Stimulated activated CD4-positive, alpha-beta T cell treated with anti-CD3 and anti-CD28 coated beads, TNF-alpha, amount 100 ng/mL, for 1 hour (primary cell): Measurements from ENCODE around the gene LARGE1.

Source experiments
- DNase-seq, 3 donors: peaks; one replicate each; pipeline ENCODE4 v3.0.0-alpha.2; 2020; ENCODE audit warnings: low read depth in 3 of 3, low spot score in 1 of 3

Gene LARGE1

DNA sequence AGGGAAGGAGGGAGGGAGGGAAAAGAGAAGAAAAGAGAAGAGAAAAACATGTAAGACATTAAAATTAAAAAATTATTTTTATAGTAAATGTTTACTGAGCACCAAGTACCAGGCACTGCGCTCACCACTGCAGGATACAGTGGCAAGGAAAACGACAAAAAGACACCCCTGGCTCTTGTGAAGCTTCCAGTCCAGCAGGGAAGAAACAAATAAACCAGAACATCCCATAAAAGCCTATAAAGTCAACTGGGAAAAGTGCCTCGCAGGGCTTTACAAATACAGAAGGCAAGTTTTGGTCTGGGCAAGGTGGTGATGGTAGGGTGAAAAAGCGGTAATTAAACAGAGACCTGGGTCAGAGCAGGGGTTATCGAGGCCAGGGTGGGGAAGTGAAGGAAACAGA is 33.6 kb downstream of the LARGE1 start:
- DNase-seq, result no peak

DNA sequence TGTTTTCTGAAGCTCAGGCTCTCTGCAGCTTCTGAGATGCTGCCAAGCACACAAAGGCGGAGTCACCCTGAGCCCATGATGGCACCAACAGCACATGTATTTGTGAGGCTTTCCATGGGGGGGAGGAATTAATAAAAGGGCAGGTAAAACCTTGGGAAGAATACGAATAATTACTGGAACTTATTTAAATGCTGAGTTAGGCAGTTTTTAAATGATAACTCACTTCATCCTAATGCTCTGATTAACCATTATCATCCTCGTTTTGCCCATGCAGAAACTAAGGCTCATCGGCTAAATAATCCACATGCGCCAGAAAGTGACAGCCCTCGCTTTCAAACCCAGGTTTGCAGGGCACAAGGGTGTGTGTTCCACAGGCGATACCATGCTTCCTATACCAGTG is 35.4 kb downstream of the LARGE1 start:
- no peak for DNase-seq

DNA sequence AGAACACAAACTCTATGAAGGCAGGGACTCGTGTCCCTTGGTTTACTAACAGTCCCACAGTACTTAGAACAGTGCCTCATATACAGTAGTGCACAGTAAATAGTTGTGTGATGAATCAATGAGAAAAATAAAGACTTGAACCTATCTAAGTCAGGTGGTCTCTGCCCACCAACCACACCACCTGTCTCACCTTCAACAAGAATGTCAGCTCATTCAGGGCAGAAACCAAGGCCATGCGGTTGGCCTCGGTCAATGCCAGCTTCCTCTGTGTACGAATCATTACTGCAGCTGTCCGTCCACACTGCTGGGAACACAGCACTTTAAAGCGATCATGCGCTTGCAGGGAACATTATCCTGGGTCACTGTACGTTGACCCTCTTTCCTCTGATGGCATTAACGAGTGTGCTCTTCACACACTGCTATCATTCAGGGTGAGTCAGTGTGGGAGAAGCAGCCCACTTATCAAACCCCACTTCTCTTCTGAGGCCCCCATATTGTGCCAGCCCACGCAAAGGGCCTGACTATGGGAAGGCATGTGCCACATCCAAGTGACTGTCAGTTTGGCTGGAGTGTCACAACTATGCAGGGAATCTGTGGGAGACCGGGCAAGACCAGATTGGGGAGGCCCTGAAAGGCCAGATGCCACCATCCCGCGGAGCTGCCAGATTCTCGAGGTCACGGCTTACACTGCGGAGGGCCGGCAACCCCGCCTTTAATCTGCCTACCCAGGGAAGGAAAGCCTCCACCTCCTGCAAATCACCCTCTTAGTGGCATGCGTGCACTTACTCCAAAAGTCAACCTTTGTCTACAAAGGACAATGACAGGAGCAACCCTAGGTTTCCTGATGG is 36.1 kb downstream of the LARGE1 start:
- no peak for DNase-seq

- no peak for DNase-seq
These were observed 36.7 kb downstream of the LARGE1 start for GRCh38 chr22:33883561-33883960.

- DNase-seq, result no peak
These were observed 37.3 kb downstream of the LARGE1 start for GRCh38 chr22:33882991-33883390.

- no peak for DNase-seq
These were observed 39.3 kb downstream of the LARGE1 start for GRCh38 chr22:33880986-33881385.

- DNase-seq, result no peak
These were observed 40.5 kb downstream of the LARGE1 start for GRCh38 chr22:33879796-33880195.

DNA sequence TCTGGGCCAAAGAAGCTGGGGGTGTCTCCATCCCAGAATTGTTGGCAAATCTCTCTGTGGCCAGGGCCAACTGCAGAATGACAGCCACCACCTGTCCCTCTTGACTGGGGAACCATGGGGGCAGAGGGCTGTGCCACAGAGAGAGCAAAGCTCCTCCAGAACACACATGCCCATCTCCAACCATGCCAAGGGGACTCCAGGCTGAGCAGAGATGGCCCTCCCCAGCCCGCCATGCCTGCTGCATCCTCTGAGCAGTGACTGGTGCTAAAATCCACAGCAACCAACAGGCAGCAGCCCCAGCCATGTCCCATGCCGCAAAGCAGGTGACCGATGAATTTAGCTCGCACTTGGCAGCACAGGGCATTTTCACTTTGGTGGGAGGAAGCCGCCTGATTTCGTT is 45.0 kb downstream of the LARGE1 start:
- no peak for DNase-seq

DNA sequence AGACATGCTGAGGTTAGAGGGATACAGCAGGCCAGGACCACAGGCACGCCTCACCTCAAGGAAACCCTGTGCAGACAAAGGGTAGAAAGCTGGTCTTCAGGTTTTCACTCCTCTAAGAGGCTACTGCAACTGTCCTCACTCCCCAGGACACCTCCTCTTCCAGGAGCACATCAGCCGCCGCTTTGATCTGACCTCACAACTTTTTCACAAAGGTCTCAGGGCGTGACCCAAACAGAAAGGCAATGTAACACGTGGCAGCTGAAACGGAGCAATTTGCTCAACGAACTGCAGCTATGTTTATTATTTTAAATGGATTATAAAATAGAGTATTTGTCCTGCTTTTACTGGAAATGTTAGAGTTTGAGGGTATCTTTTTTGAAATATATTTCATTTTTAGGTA is 46.1 kb downstream of the LARGE1 start:
- DNase-seq, result no peak

DNA sequence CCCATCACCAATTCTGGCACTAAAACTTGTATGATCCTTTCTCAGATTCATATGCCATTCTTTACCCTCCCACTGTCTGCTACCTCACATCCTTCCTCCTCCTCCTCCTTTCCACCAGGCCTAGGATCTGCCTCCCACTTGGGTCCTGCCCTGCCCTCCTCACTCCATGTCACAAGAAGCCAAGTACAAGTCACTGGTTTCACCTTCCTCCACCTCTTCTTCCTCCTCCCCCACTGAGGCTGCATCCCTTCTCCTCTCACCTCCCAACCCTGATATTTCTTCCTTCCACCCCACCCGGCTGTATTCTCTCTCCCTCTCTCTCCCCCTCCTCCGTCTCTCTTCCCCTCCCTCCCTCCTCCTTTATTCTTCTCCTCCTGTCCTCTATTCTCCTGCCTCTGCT is 46.6 kb downstream of the LARGE1 start:
- DNase-seq, result no peak

DNA sequence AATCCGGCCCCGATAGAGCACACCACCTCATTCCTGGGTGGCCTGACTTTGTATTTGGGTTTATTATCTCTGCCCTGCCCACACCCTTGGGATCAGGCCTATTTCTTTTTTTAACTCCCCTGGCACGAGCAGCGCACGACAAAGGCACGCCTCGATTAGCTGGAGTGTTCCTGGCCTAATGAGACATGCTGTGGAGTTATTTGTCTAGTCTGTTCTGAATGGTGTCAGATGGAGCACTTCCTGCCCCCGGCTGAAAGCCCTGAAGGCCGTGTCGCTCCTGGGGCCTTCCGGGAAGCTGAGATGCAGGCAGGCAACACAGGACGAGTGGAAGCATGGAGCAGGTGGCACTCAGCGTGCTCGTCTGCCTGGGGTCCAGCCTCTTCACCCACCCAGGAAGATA is 47.1 kb downstream of the LARGE1 start:
- DNase-seq, result no peak

- DNase-seq, result no peak
These were observed 48.3 kb downstream of the LARGE1 start for GRCh38 chr22:33871935-33872334.

- no peak for DNase-seq
These were observed 50.3 kb downstream of the LARGE1 start for GRCh38 chr22:33869946-33870345.

DNA sequence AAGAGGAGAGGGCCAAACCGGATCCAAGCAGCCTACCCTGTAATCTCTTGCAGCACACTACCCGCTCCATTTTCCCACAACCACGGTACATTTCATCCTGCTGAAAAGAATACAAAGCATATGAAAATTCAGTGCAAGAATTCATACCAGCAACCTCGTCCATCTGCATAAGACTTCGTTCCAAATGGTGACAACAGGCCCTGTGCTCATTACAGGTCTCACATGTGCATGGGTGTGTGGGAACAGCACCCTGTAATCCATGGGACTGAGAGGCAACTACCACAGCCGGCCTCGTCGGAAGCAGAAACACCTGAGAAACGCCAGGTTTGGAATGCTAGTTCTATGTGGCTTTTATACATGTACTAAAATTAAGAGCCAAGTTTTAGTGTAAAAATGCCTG is 52.3 kb downstream of the LARGE1 start:
- DNase-seq, result no peak

DNA sequence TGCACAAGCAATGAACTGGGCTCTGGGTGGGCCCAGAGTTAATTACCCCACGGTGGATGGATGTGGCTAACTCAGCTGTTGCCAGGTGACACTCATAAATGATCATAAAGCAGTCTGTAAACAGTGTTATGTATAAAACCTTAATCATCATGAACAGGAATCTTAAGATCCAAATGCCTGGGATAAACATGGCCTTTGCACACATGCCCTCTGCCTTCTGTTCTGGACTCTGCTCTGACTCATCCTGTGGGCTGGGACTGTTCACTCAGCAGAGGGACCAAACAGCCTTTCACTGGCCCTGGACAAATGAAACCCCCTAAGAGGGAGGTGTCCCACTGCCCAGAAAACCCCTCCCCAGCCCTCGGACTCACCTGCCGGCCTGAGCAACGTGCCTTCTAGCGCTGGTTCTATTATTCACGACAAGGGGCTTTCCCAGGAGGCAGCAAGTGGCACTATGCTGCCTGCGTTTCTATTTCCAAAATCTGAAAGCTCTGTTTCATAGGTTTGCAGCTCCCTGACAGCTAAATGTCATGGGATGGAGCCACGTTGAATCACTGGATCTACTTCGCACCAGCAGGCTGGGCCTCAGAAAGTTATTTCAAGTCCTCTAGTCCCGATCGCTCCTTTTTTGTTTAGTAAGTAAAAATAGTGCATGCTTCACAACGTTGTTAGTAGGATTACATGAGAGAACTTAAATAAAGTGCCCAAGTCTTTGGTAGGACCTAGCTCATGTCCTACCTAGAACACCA is 53.0 kb downstream of the LARGE1 start:
- no peak for DNase-seq

GRCh38 chr22:33866511-33866910 is 53.8 kb downstream of the LARGE1 start:
- no peak for DNase-seq

DNA sequence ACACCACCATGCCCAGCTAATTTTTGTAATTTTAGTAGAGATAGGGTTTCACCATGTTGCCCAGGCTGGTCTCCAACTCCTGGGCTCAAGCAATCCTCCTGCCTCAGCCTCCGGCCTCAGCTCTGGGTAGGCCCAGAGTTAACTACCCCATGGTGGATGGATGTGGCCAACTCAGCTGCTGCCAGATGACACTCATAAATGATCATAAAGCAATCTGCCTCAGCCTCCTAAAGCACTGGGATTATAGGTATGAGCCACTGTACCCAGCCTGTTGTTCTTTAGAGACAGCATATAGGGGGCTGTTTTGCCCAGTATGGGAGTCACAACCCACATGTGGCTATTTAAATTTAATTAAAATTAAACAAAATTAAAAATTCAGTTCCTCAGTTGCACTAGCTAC is 54.3 kb downstream of the LARGE1 start:
- no peak for DNase-seq

- DNase-seq, result no peak
These were observed 55.0 kb downstream of the LARGE1 start for GRCh38 chr22:33865248-33865647.

- DNase-seq, result no peak
These were observed 55.5 kb downstream of the LARGE1 start for GRCh38 chr22:33864723-33865130.

GRCh38 chr22:33861216-33861875 is 58.9 kb downstream of the LARGE1 start:
- no peak for DNase-seq

DNA sequence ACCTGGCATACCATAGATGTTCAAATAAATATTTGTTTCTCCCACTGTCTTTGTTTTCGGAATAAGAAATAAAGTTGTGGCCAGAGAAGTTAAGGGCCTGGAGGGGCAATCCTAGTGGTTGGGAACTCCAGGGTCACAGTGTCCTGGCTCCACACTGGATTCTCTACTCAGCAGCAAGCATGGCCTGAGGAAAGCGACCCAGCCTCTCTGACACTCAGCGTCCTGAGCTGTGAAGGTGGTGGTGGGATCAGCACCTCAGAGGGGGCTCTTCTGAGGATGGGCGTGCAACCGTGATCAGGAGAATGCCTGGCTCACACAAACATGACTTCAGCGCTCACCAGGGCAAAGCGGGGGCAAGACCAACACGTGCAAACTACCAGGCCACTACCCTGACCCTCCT is 59.9 kb downstream of the LARGE1 start:
- DNase-seq, result no peak

DNA sequence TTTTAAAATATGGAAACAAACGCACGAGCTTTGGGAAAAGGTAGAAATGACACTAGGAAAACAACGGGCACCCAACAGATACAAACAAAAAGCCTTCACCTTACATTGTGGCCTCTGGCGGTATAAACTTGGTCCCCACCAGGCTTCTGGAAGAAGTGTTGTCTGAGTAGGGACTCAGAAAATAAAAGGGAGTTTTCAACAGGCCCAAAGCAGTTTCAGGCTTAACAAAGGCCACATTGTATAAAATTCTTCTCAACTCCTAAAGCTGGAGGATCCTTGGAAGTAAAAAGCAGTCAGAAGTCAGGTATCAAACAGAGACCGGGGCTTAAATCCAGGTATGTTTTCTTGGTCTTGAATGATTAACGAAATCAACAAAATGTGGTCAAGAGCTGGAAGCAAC is 61.0 kb downstream of the LARGE1 start:
- DNase-seq, result no peak
